OCI-LY3 (cell line): ENCODE measurements around the gene ANKRD13A.
A peak's percentile ranks its signal among the peaks of the same experiment; 100 is the strongest.

ENCODE experiments used
- H2AFZ ChIP-seq: fragments of 200-600, 300-600 bp; shearing (Covaris generic); 2 replicates; pipeline ENCODE4 v1.6.0; 2014; ENCODE audit warnings: antibody characterized with exemption, low read depth, low read length
- H3K27ac ChIP-seq: fragments of 200-600, 300-600 bp; sonication (generic); 2 replicates; pipeline ENCODE4 v1.5.1; 2014; ENCODE audit warnings: mild to moderate bottlenecking, low read length, moderate library complexity, mixed read lengths
- H3K27me3 ChIP-seq: fragments of 200-600, 300-600 bp; sonication (generic); 2 replicates; pipeline ENCODE4 v1.6.1; 2014; ENCODE audit warnings: low read depth, low read length, mixed read lengths
- H3K36me3 ChIP-seq: fragments of 200-600, 300-600 bp; sonication (generic); replicated peaks from 2 replicates; pipeline ENCODE3; 2014; ENCODE audit warnings: low read depth, low read length, mixed read lengths
- H3K4me1 ChIP-seq: fragments of 300-600, 200-600 bp; sonication (generic); 2 replicates; pipeline ENCODE4 v1.6.1; 2014; ENCODE audit warnings: low read length, mixed read lengths
- H3K4me2 ChIP-seq: fragments of 200-600, 300-600 bp; sonication (generic); 2 replicates; pipeline ENCODE4 v1.6.1; 2014; ENCODE audit warnings: low read length, mixed read lengths
- H3K4me3 ChIP-seq: fragments of 300-600, 200-600 bp; sonication (generic); 2 replicates; pipeline ENCODE4 v1.5.1; 2014; ENCODE audit warnings: antibody characterized with exemption, mild to moderate bottlenecking, low read length, moderate library complexity
- H3K79me2 ChIP-seq: fragments of 300-600, 200-600 bp; shearing (Covaris generic); 2 replicates; pipeline ENCODE4 v1.6.1; 2014; ENCODE audit warnings: mild to moderate bottlenecking, low read length, mixed read lengths
- H3K9ac ChIP-seq: fragments of 300-600, 200-600 bp; shearing (Covaris generic); 2 replicates; pipeline ENCODE4 v1.6.0; 2014; ENCODE audit warnings: mild to moderate bottlenecking, low read length, moderate library complexity
- H3K9me3 ChIP-seq: fragments of 200-600, 300-600 bp; shearing (Covaris generic); 2 replicates; pipeline ENCODE4 v1.6.1; 2014; ENCODE audit warnings: low read length, mixed read lengths; ENCODE audit not compliant: insufficient read depth
- H4K20me1 ChIP-seq: fragments of 200-600, 300-600 bp; sonication (generic); 2 replicates; pipeline ENCODE4 v1.6.1; 2016; ENCODE audit warnings: low read length, mixed read lengths; ENCODE audit not compliant: insufficient read depth
- CTCF ChIP-seq: fragments of 200-600, 300-600 bp; sonication (generic); IDR thresholded peaks from 2 replicates; pipeline ENCODE4 v1.5.1; 2014; ENCODE audit warnings: antibody characterized with exemption, low read length, low read depth
- EZH2phosphoT487 ChIP-seq: fragments of 200-600 bp; shearing (Covaris generic); IDR thresholded peaks from 2 replicates; pipeline ENCODE4 v1.6.1; 2018; ENCODE audit warnings: antibody characterized with exemption, mixed run types, low read depth

The ANKRD13A gene

GRCh38 chr12:109997393-109997792 is 1.8 kb upstream of the ANKRD13A start:
- TF ChIP-seq EZH2phosphoT487, result no peak
- TF ChIP-seq CTCF, result no peak
- Histone ChIP-seq H3K27ac (peak overlapping the region; percentile 87), H3K27me3 (no peaks in the 10 kb centered on the region), H2AFZ (0 out of 2 replicates have a peak overlapping the region, but pooled peaks have one; percentile 22), H3K9me3 (no peaks in the 10 kb centered on the region), H3K36me3 (peaks cover 31% of the 10 kb centered on the region), H3K79me2 (peaks cover 87% of the 10 kb centered on the region), H4K20me1 (peaks cover 29% of the 10 kb centered on the region), H3K4me2 (peak overlapping the region; percentile 97), H3K4me3 (peak overlapping the region; percentile 99), H3K4me1 (peaks cover 49% of the 10 kb centered on the region), H3K9ac (peak overlapping the region; percentile 97)

GRCh38 chr12:109998241-109998903 is 858 bp upstream of the ANKRD13A start:
- H3K9me3 ChIP-seq, result no peaks in the 10 kb centered on the region
- H3K9ac ChIP-seq, result peak overlapping the region; percentile 97
- no peak overlapping the region for H2AFZ ChIP-seq
- H3K79me2 ChIP-seq, result peaks cover 87% of the 10 kb centered on the region
- H3K4me3 ChIP-seq, result peak overlapping the region; percentile 99
- peaks cover 33% of the 10 kb centered on the region for H4K20me1 ChIP-seq
- peaks cover 35% of the 10 kb centered on the region for H3K36me3 ChIP-seq
- no peaks in the 10 kb centered on the region for H3K27me3 ChIP-seq
- no peak for TF ChIP-seq CTCF
- no peak for TF ChIP-seq EZH2phosphoT487
- H3K27ac ChIP-seq, result peak overlapping the region; percentile 87
- H3K4me2 ChIP-seq, result peak overlapping the region; percentile 97
- H3K4me1 ChIP-seq, result peaks cover 56% of the 10 kb centered on the region

GRCh38 chr12:109999649-109999971 is 380 bp downstream of the ANKRD13A start:
- peaks cover 56% of the 10 kb centered on the region for H3K4me1 ChIP-seq
- no peak overlapping the region for H2AFZ ChIP-seq
- no peaks in the 10 kb centered on the region for H3K9me3 ChIP-seq
- peaks cover 40% of the 10 kb centered on the region for H3K36me3 ChIP-seq
- TF ChIP-seq CTCF (no peak), EZH2phosphoT487 (no peak)
- H3K27ac ChIP-seq, result peak overlapping the region; percentile 87
- no peaks in the 10 kb centered on the region for H3K27me3 ChIP-seq
- peak overlapping the region; percentile 78 for H3K4me2 ChIP-seq
- H3K9ac ChIP-seq, result peak overlapping the region; percentile 97
- peaks cover 87% of the 10 kb centered on the region for H3K79me2 ChIP-seq
- peak overlapping the region; percentile 99 for H3K4me3 ChIP-seq
- peaks cover 28% of the 10 kb centered on the region for H4K20me1 ChIP-seq

- Histone ChIP-seq H3K4me3 (peak overlapping the region; percentile 99), H3K79me2 (peaks cover 87% of the 10 kb centered on the region), H3K4me2 (peak overlapping the region; percentile 78), H3K27ac (peak overlapping the region; percentile 87), H3K36me3 (peaks cover 39% of the 10 kb centered on the region), H3K9ac (peak overlapping the region; percentile 97), H3K9me3 (no peaks in the 10 kb centered on the region), H2AFZ (no peak overlapping the region), H3K27me3 (no peaks in the 10 kb centered on the region), H3K4me1 (peaks cover 61% of the 10 kb centered on the region), H4K20me1 (peaks cover 29% of the 10 kb centered on the region)
- no peak for TF ChIP-seq CTCF
- no peak for TF ChIP-seq EZH2phosphoT487
Observed at GRCh38 chr12:109999983-110000505, 814 bp downstream of the ANKRD13A start.
